ENCODE results near the gene ZZZ3.

The ZZZ3 gene

GRCh38 chr1:77682460-77683159 lies at the start of gene ZZZ3:
TSS of gene ZZZ3 (minus strand) at chr1:77682658. CDS start at chr1:77633354, 49,304 bp downstream.
- ChIA-PET POLR2A (interaction anchor here (1.0 to 2.0 kb wide), 5 partner anchors 9 to 322 kb away, joined by 3 to 13 read pairs (median 6); partner anchors contain the start of genes DNAJB4 and MIGA1), CTCF (interaction anchor here (0.5 to 1.9 kb wide), 10 partner anchors 9 to 1135 kb away, joined by 3 to 6 read pairs (median 4); no protein-coding TSS in a partner anchor)
- TF ChIP-seq, protein P1, sequence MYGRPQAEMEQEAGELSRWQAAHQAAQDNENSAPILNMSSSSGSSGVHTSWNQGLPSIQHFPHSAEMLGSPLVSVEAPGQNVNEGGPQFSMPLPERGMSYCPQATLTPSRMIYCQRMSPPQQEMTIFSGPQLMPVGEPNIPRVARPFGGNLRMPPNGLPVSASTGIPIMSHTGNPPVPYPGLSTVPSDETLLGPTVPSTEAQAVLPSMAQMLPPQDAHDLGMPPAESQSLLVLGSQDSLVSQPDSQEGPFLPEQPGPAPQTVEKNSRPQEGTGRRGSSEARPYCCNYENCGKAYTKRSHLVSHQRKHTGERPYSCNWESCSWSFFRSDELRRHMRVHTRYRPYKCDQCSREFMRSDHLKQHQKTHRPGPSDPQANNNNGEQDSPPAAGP (tag by site-specific recombination; IDR thresholded peaks at IDR 0.05): peak; percentile 68; the same call in 1 of the 2 replicates
- TF ChIP-seq, protein P2, sequence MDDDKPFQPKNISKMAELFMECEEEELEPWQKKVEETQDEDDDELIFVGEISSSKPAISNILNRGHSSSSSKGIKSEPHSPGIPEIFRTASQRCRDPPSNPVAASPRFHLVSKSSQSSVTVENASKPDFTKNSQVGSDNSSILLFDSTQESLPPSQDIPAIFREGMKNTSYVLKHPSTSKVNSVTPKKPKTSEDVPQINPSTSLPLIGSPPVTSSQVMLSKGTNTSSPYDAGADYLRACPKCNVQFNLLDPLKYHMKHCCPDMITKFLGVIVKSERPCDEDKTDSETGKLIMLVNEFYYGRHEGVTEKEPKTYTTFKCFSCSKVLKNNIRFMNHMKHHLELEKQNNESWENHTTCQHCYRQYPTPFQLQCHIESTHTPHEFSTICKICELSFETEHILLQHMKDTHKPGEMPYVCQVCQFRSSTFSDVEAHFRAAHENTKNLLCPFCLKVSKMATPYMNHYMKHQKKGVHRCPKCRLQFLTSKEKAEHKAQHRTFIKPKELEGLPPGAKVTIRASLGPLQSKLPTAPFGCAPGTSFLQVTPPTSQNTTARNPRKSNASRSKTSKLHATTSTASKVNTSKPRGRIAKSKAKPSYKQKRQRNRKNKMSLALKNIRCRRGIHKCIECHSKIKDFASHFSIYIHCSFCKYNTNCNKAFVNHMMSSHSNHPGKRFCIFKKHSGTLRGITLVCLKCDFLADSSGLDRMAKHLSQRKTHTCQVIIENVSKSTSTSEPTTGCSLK (tag by site-specific recombination; IDR thresholded peaks at IDR 0.05): no peak
- TF ChIP-seq ZNF639 (tag by site-specific recombination; IDR thresholded peaks at IDR 0.05) (peak; percentile 81), BCL11B (tag by site-specific recombination; IDR thresholded peaks at IDR 0.05; ENCODE audit: low read depth) (no peak), ZNF239 (tag by site-specific recombination; IDR thresholded peaks at IDR 0.05) (no peak), ZNF24 (tag by site-specific recombination; IDR thresholded peaks at IDR 0.05) (peak; percentile 90), EGR2 (tag by site-specific recombination; IDR thresholded peaks at IDR 0.05; ENCODE audit: low read depth) (no peak), ZNF416 (tag by site-specific recombination; IDR thresholded peaks at IDR 0.05) (no peak), ZNF302 (tag by site-specific recombination; IDR thresholded peaks at IDR 0.05; ENCODE audit: low read depth) (no peak), HIC1 (tag by site-specific recombination; IDR thresholded peaks at IDR 0.05) (no peak), ZNF37A (tag by site-specific recombination; IDR thresholded peaks at IDR 0.05) (no peak), ZNF114 (tag by site-specific recombination; IDR thresholded peaks at IDR 0.05) (no peak), HOXC10 (CRISPR knock-in tag; IDR thresholded peaks at IDR 0.05) (no peak), ZNF174 (tag by site-specific recombination; IDR thresholded peaks at IDR 0.05) (no peak), ZSCAN16 (tag by site-specific recombination; IDR thresholded peaks at IDR 0.05) (no peak), ZNF747 (tag by site-specific recombination; IDR thresholded peaks at IDR 0.05) (no peak), ZFHX2 (tag by site-specific recombination; conservative IDR thresholded peaks at IDR 0.05) (no peak), MEIS1 (CRISPR knock-in tag; IDR thresholded peaks at IDR 0.05; ENCODE audit: borderline replicate concordance) (no peak), ZNF521 (tag by site-specific recombination; IDR thresholded peaks at IDR 0.05) (no peak), ZNF76 (tag by site-specific recombination; IDR thresholded peaks at IDR 0.05; ENCODE audit: borderline replicate concordance, low read depth) (0 out of 2 replicates have a peak, but pooled peaks have one; percentile 48), WT1 (tag by site-specific recombination; IDR thresholded peaks at IDR 0.05) (no peak; the same call in 1 of the 2 replicates), ZNF677 (tag by site-specific recombination; IDR thresholded peaks at IDR 0.05) (no peak), ZNF394 (tag by site-specific recombination; IDR thresholded peaks at IDR 0.05; ENCODE audit: borderline replicate concordance) (peak; percentile 41; the same call in 1 of the 2 replicates), RBAK (tag by site-specific recombination; IDR thresholded peaks at IDR 0.05) (no peak), ZNF792 (tag by site-specific recombination; IDR thresholded peaks at IDR 0.05) (no peak), ZNF629 (tag by site-specific recombination; IDR thresholded peaks at IDR 0.05) (no peak), ZNF423 (tag by site-specific recombination; IDR thresholded peaks at IDR 0.05) (no peak), ZNF623 (tag by site-specific recombination; IDR thresholded peaks at IDR 0.05) (no peak; the same call in 1 of the 2 replicates), PRDM1 (tag by site-specific recombination; IDR thresholded peaks at IDR 0.05) (no peak), ZNF561 (tag by site-specific recombination; IDR thresholded peaks at IDR 0.05; ENCODE audit: borderline replicate concordance) (no peak; the same call in 1 of the 2 replicates), ZNF202 (tag by site-specific recombination; IDR thresholded peaks at IDR 0.05; ENCODE audit: borderline replicate concordance) (no peak)
- TF ChIP-seq, protein P3, sequence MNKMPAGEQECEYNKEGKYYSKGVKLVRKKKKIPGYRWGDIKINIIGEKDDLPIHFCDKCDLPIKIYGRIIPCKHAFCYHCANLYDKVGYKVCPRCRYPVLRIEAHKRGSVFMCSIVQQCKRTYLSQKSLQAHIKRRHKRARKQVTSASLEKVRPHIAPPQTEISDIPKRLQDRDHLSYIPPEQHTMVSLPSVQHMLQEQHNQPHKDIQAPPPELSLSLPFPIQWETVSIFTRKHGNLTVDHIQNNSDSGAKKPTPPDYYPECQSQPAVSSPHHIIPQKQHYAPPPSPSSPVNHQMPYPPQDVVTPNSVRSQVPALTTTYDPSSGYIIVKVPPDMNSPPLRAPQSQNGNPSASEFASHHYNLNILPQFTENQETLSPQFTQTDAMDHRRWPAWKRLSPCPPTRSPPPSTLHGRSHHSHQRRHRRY (tag by site-specific recombination; IDR thresholded peaks at IDR 0.05): no peak

More at GRCh38 chr1:77682460-77683159, at the start of gene ZZZ3:
- Histone ChIP-seq H3K27ac (ENCODE audit: extremely low read depth, low read depth, low read length) (peak within 1 kb of the TSS; percentile 95), H3K4me1 (ENCODE audit: control insufficient read depth, insufficient read depth, low read length) (peaks cover 9% of the 10 kb centered on the region; the same call in 1 of the 2 replicates), H3K9me3 (ENCODE audit: control insufficient read depth, insufficient read depth, low read depth, low read length) (no peaks in the 10 kb centered on the region), H3K36me3 (ENCODE audit: control insufficient read depth in 2 of 2, insufficient read depth in 1 of 2, low read length in 2 of 2) (no peaks in the 10 kb centered on the region), H3K4me3 (ENCODE audit: low read depth, low read length) (peak within 1 kb of the TSS; percentile 83)

Measured in HEK293 (cell line).